ENCODE measurements around the gene SLC7A10. TPM values are rescaled to one million over a fixed set of nuclear protein-coding genes. Genes with fewer than 3 reads are reported as not detected.

The SLC7A10 gene
- total RNA-seq, 4 donors from 2014 or later: not detected

GRCh38 chr19:33220735-33221134 is 4.9 kb downstream of the SLC7A10 start:
- TF ChIP-seq POLR2A (IDR thresholded peaks at IDR 0.05) (no peak), CTCF (IDR thresholded peaks at IDR 0.05) (no peak)
- peaks cover 11 to 15% of the 10 kb centered on the region in 2 donors for H3K27me3 ChIP-seq
- no peak for DNase-seq
- intact Hi-C loops (cut with DNase I; ENCODE audit: low total_unique reads): no loop called here
- no peaks in the 10 kb centered on the region for H3K9me3 ChIP-seq
- no peak overlapping the region for H3K4me3 ChIP-seq
- no peak overlapping the region for H3K27ac ChIP-seq
- H3K4me1 ChIP-seq: peaks cover 0 to 3% of the 10 kb centered on the region in 2 donors
- H3K36me3 ChIP-seq: no peaks in the 10 kb centered on the region

- no peak overlapping the region for H3K4me3 ChIP-seq
- H3K27me3 ChIP-seq: peaks cover 5 to 12% of the 10 kb centered on the region in 2 donors
- H3K9me3 ChIP-seq: no peaks in the 10 kb centered on the region
- H3K4me1 ChIP-seq: no peaks in the 10 kb centered on the region
- H3K36me3 ChIP-seq: no peaks in the 10 kb centered on the region
- no peak for TF ChIP-seq POLR2A (IDR thresholded peaks at IDR 0.05)
- no peak for TF ChIP-seq CTCF (IDR thresholded peaks at IDR 0.05)
- intact Hi-C loops (cut with DNase I; ENCODE audit: low total_unique reads): no loop called here
- no peak overlapping the region for H3K27ac ChIP-seq
- DNase-seq: no peak
Observed at GRCh38 chr19:33220115-33220514, 5.5 kb downstream of the SLC7A10 start.

- Histone ChIP-seq H3K27ac (no peak overlapping the region), H3K27me3 (peaks cover 0 to 4% of the 10 kb centered on the region in 2 donors), H3K4me1 (no peaks in the 10 kb centered on the region), H3K36me3 (no peaks in the 10 kb centered on the region), H3K9me3 (no peaks in the 10 kb centered on the region), H3K4me3 (no peak overlapping the region)
- TF ChIP-seq POLR2A (IDR thresholded peaks at IDR 0.05) (no peak), CTCF (IDR thresholded peaks at IDR 0.05) (no peak)
- no peak for DNase-seq
- intact Hi-C loops (cut with DNase I; ENCODE audit: low total_unique reads): no loop called here
Observed at GRCh38 chr19:33219261-33219815, 6.3 kb downstream of the SLC7A10 start.

GRCh38 chr19:33217881-33218280 is 7.8 kb downstream of the SLC7A10 start:
- Histone ChIP-seq H3K4me3 (no peak overlapping the region), H3K27ac (no peak overlapping the region), H3K4me1 (no peaks in the 10 kb centered on the region), H3K9me3 (no peaks in the 10 kb centered on the region), H3K36me3 (no peaks in the 10 kb centered on the region), H3K27me3 (no peaks in the 10 kb centered on the region)
- TF ChIP-seq POLR2A (IDR thresholded peaks at IDR 0.05) (no peak), CTCF (IDR thresholded peaks at IDR 0.05) (no peak)
- DNase-seq: no peak
- intact Hi-C loops (cut with DNase I; ENCODE audit: low total_unique reads): no loop called here

- no peaks in the 10 kb centered on the region for H3K9me3 ChIP-seq
- H3K4me1 ChIP-seq: no peaks in the 10 kb centered on the region
- H3K36me3 ChIP-seq: no peaks in the 10 kb centered on the region
- TF ChIP-seq POLR2A (IDR thresholded peaks at IDR 0.05): no peak
- TF ChIP-seq CTCF (IDR thresholded peaks at IDR 0.05): no peak
- no peak overlapping the region for H3K27ac ChIP-seq
- H3K4me3 ChIP-seq: no peak overlapping the region
- no peak for DNase-seq
- no peaks in the 10 kb centered on the region for H3K27me3 ChIP-seq
- intact Hi-C loops (cut with DNase I; ENCODE audit: low total_unique reads): no loop called here
Observed at GRCh38 chr19:33216198-33216830, 9.3 kb downstream of the SLC7A10 start.
